ENCODE measurements around the gene PDS5B. TPM values are rescaled to one million over a fixed set of nuclear protein-coding genes. Genes with fewer than 3 reads are reported as not detected.

Gene PDS5B
- total and polyA plus RNA-seq, 9 of the 15 experiments (the other 6 are each of a cell fraction or from before 2014, with no cell fraction given), result 6.2 to 23.7 (median 13.1) TPM

GRCh38 chr13:32650705-32651311 is 64.6 kb downstream of the PDS5B start (continued):
- TF ChIP-seq, protein P1, sequence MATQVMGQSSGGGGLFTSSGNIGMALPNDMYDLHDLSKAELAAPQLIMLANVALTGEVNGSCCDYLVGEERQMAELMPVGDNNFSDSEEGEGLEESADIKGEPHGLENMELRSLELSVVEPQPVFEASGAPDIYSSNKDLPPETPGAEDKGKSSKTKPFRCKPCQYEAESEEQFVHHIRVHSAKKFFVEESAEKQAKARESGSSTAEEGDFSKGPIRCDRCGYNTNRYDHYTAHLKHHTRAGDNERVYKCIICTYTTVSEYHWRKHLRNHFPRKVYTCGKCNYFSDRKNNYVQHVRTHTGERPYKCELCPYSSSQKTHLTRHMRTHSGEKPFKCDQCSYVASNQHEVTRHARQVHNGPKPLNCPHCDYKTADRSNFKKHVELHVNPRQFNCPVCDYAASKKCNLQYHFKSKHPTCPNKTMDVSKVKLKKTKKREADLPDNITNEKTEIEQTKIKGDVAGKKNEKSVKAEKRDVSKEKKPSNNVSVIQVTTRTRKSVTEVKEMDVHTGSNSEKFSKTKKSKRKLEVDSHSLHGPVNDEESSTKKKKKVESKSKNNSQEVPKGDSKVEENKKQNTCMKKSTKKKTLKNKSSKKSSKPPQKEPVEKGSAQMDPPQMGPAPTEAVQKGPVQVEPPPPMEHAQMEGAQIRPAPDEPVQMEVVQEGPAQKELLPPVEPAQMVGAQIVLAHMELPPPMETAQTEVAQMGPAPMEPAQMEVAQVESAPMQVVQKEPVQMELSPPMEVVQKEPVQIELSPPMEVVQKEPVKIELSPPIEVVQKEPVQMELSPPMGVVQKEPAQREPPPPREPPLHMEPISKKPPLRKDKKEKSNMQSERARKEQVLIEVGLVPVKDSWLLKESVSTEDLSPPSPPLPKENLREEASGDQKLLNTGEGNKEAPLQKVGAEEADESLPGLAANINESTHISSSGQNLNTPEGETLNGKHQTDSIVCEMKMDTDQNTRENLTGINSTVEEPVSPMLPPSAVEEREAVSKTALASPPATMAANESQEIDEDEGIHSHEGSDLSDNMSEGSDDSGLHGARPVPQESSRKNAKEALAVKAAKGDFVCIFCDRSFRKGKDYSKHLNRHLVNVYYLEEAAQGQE (IDR thresholded peaks at IDR 0.05; ENCODE audit: borderline replicate concordance), result peak; percentile 36; the same call in 1 of the 2 replicates
- TF ChIP-seq, protein P1 (CRISPR knock-in tag; IDR thresholded peaks at IDR 0.05; ENCODE audit: low read depth), result no peak
